NB4 (cell line): ENCODE results near the gene MAPRE3.
A peak's percentile ranks its signal among the peaks of the same experiment; 100 is the strongest.

Experiments
- DNase-seq: peaks from one replicate; pipeline ENCODE4 v3.0.0; 2010; ENCODE audit warnings: low read depth
- H3K4me3 ChIP-seq: one replicate; pipeline ENCODE4 v1.5.1; 2011; ENCODE audit warnings: mild to moderate bottlenecking, low read depth, low read length, moderate library complexity
- CTCF ChIP-seq: IDR thresholded peaks from one replicate; pipeline ENCODE4 v1.5.1; 2012; ENCODE audit warnings: low read depth, low read length
- MAX ChIP-seq: IDR thresholded peaks from 2 replicates; pipeline ENCODE4 v1.6.1; 2011; ENCODE audit warnings: low read depth, low read length
- MYC ChIP-seq: IDR thresholded peaks from 2 replicates; pipeline ENCODE4 v1.6.1; 2011; ENCODE audit warnings: low read depth, low read length
- POLR2A ChIP-seq: IDR thresholded peaks from 2 replicates; pipeline ENCODE4 v1.6.1; 2011; ENCODE audit warnings: mild to moderate bottlenecking; ENCODE audit not compliant: insufficient read length; ENCODE audit errors: extremely low read depth

MAPRE3 gene

GRCh38 chr2:26988058-26988860, 17.8 kb downstream of the MAPRE3 start:
- no peak for TF ChIP-seq CTCF
- no peak for TF ChIP-seq MAX
- no peak overlapping the region for H3K4me3 ChIP-seq
- DNase-seq = peak; percentile 26

- no peak overlapping the region for H3K4me3 ChIP-seq
- no peak for TF ChIP-seq MYC
- no peak for DNase-seq
These were observed 18.7 kb downstream of the MAPRE3 start for GRCh38 chr2:26989156-26989555.

- TF ChIP-seq MYC (no peak), MAX (no peak), CTCF (no peak), POLR2A (no peak)
- H3K4me3 ChIP-seq = no peak overlapping the region
- DNase-seq = no peak
These were observed 21.3 kb downstream of the MAPRE3 start for GRCh38 chr2:26991717-26992116.

- TF ChIP-seq MAX = no peak
- TF ChIP-seq CTCF = no peak
- no peak for TF ChIP-seq POLR2A
- TF ChIP-seq MYC = no peak
- DNase-seq = peak; percentile 49
- no peak overlapping the region for H3K4me3 ChIP-seq
These were observed 23.3 kb downstream of the MAPRE3 start for GRCh38 chr2:26993768-26994167.

- no peak for TF ChIP-seq CTCF
- TF ChIP-seq POLR2A = no peak
- TF ChIP-seq MAX = no peak
- TF ChIP-seq MYC = no peak
- no peak overlapping the region for H3K4me3 ChIP-seq
- DNase-seq = no peak
These were observed 24.5 kb downstream of the MAPRE3 start for GRCh38 chr2:26994983-26995382.

- no peak for DNase-seq
- H3K4me3 ChIP-seq = no peak overlapping the region
- TF ChIP-seq CTCF (no peak), MAX (no peak), POLR2A (no peak), MYC (no peak)
These were observed 27.0 kb downstream of the MAPRE3 start for GRCh38 chr2:26997394-26997793.
